HG03039 (cell line): ENCODE data around the gene TUBB4B.
A peak's percentile ranks its signal among the peaks of the same experiment; 100 is the strongest.

Source experiments
- ATAC-seq: cut with Tn5 transposase; IDR thresholded peaks from one replicate; pipeline ENCODE4 v1.9.1; 2021; ENCODE audit warnings: mild to moderate bottlenecking, moderate library complexity; ENCODE audit not compliant: unreplicated experiment

The TUBB4B gene

DNA sequence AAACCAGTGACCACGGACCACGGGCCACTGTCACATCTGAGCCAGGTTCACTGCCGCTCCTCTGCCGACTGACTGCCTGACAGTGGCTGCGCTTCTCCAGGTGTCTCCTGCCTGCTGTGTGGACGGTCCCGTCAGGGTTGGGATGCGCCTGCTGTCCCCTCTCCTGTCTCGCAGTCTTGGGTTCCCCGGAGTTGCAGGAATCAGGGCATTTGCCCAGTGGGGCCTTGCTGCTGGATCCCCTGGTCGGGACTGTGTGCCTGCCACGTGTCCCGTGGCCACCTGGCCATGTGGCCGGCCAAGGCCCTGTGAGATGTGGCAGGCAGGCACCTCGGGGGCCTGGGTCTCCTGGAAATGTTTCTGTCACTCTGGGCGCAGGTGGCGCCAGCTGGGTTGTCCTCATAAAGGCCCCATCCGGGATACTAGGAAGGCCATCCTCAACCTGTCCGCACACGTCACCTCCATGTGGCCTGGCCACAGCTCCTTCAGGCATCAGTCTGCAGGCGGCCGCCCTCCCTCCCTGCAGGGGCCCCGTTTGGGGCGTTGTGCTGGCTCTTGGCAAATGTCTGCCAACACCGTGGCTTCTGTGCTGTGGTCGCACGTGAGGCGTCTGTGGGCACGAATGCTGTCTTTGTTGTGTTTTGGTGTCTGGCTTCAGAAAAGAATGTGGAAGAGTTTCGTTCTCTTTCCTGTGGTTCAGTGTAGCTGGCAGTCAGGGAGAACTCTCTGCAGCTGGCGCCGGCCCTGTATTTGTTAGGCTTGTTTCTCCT is 30.0 kb downstream of the TUBB4B start:
- no peak for ATAC-seq

DNA sequence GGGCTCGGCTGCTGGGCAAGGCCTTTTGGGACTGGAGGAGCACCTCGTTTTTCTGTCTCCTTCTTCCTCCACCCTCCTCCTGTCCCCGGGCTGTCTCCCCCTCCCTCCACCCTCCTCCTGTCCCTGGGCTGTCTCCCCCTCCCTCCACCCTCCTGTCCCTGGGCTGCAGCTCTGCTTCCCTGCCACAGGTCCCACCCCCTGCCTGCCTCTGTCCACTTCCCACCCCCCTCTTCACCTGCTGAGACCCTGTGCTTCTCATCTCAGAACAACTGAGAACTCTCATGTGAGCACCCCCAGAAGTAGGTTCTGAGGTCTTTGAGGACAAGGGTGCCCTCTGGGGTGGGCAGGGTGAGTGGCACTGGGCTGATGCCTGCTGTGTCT is 30.6 kb downstream of the TUBB4B start:
- ATAC-seq = no peak

DNA sequence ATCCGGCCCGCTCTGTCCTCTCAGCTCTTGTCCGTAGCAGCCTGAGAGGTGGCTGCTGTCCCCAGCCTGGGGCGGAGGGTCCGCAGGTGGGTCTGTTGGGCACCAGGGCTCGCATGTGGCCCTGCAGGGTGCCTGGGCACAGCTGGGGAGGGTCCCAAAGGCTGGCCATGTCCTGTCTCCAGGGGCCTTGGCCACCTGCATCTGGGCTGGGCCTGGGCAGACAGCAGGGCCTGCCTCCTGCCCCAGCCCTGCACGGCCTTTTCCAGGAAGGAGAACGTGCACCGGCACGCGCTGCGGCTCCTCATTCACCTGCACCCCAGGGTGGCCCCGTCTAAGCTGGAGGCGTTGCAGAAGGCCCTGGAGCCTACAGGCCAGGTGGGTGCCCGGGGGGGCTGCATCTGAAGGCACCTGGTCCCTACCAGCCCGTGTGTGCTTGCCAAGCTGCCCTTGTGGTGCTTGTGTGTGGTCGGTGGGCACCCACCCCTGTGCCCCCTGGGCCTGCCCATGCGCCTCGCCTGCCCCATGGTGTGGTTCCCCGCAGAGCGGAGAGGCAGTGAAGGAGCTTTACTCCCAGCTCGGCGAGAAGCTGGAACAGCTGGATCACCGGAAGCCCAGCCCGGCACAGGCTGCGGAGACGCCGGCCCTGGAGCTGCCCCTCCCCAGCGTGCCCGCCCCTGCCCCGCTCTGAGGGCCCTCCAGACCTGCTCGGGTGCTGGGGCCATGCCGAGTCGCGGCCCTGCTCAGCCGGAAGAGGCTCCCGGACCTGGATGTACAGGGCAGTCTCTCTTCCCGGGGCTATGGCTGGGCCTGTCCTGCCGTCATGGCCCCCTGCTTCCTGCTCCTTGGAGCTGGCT is 31.4 kb downstream of the TUBB4B start:
- no peak for ATAC-seq

DNA sequence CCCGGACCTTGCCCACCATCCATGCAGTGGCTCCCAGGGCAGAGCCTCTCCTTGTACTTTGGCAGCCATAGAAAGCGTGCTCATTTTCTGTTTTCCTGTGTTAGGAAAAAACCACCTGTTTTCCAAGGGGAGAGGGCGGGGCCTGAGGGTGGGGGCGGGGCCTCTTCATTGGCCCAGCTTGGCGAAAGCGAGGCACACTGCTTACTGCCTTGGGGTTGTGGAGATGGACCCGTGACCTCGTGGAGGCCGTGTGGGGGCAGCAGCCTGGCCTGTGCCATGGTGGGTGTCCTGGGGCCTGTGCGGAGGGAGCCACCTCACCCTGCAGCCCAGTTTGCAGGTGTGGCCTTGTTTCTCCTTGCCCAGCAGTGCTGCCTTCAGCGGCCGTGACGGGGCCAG is 32.0 kb downstream of the TUBB4B start:
- ATAC-seq = no peak

DNA sequence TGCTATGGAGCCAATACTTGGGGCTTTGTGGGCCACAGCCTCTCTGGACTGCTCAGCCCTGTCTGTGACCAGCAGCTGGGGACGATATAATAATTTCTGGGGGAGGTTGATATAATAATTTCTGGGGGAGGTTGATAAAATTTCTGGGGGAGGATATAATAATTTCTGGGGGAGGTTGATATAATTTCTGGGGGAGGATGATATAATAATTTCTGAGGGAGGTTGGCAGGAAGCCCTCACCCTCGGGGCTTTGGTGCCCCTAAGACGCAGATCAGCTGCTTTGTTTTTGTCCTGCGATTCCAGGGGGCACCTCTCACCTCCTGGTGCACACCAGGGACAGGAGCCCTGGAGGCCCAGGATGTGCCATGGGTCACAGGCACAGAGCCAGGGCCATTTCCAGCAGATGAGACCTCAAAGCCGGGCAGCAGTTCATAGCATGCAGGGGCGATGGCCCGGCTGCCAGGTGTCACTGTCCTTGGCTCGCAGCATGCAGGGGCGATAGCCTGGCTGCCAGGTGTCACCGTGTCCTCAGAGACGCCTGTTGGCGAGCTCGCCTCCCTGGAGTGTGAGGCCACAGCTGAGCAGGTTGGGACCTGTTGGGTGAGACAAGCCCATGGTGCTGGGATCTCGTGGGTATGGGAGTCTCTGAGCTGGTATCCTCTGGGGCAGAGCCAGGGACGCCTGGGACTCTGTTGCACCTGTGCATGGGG is 32.7 kb downstream of the TUBB4B start:
- no peak for ATAC-seq

DNA sequence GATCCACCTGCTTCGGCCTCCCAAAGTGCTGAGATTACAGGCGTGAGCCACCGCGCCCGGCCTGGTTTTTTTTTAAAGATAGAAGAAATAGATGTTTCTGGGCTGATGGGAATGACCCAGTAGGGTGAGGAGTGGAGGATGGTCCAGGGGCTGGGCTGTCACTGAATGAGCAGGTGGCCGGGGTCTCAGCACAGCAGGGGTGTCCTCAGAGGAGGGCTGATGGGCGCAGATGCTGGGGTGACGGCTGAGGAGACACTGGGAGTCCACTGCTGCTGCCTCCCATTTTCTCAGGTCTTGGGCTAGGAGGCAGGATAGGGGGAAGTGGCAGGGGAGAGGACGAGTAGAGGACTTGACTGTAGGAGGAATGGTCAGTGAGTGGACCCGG is 34.1 kb downstream of the TUBB4B start:
- ATAC-seq = no peak

DNA sequence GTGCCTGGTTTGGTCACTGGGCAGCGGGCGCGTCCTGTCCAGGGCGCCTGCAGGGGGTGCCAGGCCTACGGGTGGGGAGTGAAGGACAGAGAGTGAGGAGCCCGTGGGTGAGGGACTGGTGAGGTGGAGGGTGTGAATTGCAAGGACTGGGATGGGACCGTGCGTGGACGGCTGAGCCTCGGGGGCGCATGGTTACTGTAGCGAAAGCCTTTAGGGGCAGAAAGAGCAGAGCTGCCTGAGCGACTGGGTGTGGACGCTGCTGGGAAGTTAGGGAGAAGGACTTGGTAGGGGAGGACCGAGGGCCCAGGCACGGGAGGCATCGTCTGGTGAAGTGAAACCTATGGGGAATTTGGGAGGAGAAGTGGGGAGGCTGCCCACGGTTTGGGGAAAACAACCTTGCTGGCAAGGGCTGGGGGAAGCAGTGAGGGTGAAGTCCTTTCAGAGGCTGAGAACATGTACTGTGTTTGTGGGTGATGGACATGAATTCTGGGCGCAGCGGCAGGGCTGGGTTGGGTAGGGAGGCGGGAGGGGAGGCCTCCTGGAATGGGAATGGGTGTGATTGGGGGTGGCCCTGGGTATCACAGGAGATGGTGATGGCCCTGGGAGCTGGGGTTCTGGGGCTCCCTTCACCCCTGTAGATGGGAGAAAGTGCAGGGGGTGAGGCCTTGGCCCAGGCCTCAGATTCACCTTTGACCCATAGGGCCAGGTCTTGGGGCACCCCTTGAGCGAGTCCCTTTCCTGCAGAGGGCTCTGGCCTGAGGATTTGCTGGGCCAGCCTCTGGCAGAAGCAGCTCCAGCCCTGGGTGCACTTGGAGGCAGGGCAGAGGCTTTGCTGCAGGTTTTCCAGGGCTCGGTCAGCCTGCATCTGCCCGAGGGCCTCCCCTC is 34.7 kb downstream of the TUBB4B start:
- ATAC-seq = no peak

DNA sequence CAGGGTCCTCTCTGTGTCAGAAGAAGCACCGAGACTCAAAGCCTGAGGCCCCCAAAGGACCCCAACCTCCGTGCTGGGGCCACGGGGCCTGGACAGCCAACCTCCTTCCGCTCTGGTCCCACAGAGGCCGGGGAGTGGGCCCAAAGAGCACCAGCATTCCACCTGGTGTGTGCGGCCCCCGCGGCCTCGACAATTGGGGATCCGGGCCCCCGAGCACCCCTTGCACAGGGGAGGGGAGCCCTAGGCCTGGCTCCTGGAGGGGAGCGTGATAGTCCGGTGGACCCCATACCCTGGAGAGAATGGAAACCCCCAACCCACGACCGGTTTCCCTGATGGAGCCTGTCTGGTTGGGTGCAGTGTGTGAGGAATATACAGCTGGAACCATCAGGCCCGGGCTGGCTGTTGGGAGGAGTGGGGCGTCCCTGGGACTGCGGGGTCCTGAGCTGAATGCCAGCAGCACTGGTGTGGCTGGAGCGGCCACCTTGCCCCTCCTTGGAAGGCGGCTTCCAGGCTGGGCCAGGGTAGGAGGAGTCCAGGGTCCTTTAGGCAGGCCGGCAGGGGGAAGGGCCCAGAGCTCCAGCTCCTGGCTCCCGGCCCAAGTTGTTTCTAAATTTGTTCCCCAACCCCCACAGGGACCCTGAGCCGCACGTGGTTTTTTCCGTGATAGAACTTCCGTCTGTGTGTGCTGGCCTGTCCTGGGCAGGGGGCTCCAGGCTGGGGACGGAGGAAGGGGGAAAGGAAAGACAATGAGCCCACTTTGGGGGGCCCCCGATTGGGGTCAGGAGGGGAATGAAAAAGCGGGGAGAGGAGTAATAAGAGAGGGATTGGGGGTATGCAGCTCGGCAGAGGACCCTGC is 35.6 kb downstream of the TUBB4B start:
- ATAC-seq = no peak

DNA sequence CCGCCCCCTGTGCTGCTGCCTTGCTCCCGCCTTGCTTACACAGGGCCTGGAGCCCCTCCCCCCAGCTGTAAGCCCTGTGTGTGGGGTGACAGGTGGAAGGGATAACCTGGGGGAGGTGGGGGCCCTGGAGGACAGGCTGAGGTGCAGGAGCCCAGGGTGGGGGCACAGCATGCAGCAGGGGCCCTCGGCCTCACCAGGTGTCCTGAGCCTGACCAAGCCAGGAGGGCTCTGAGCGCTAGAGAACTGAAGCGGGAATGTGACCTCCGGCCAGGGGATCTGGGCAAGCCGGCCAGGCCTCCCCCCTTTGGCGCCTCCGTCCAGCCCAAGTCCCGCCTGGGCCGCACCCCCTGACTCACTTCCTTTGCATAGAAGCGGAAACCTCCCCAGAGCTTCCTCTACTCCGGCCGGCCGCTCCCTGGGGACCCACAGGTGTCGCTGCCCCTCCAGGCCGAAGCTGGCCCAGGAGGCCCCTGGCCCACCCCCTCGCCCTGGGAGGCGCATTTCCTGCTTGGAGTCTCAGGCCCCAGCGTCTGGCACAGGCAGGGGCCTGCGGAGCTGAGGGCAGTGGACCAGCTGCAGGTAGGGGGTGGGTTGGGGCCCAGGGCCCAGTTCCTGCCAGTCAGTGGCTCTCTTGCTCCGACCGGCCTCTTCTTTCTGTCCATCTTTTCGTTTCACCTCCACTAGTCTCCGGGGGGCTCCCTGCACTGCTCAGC is 36.4 kb downstream of the TUBB4B start, which contains the start of gene TOR4A:
Gene TOR4A (plus strand): TSS at position 398 of the 713 bp plus-strand sequence. CDS start 964 bp downstream, outside the sequence.
- peak; percentile 43 for ATAC-seq

DNA sequence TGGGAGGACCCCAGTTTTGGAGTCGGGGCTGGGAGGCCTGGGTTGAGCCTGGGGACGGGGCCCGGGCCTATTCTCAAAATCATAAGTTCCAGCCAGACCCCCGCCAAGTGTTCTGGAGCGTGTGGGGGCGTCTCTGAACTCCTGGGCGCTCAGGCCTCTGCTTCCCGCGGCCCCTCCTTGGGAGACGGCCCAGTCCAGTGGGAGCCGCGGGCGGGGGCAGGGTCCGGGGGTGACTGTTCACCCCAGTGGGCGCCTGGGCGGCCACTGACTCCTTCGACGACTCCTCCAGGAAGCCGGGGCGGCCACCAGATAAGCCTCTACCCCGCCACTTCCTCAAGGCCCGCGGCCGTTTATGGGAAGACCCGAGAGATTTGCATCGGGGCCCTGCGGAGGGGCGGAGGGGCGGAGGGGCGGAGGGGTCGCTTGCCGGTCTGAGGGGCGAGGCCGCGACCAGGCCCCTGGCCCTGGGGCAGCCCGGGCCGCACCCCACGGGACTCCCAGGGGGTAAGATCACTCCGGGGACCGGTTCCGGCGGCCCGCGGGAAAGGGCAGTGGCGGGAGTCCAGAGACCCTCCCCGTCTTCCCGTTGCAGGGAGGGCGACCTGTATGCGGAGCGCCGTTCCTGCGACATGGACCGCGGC is 37.1 kb downstream of the TUBB4B start:
- no peak for ATAC-seq

DNA sequence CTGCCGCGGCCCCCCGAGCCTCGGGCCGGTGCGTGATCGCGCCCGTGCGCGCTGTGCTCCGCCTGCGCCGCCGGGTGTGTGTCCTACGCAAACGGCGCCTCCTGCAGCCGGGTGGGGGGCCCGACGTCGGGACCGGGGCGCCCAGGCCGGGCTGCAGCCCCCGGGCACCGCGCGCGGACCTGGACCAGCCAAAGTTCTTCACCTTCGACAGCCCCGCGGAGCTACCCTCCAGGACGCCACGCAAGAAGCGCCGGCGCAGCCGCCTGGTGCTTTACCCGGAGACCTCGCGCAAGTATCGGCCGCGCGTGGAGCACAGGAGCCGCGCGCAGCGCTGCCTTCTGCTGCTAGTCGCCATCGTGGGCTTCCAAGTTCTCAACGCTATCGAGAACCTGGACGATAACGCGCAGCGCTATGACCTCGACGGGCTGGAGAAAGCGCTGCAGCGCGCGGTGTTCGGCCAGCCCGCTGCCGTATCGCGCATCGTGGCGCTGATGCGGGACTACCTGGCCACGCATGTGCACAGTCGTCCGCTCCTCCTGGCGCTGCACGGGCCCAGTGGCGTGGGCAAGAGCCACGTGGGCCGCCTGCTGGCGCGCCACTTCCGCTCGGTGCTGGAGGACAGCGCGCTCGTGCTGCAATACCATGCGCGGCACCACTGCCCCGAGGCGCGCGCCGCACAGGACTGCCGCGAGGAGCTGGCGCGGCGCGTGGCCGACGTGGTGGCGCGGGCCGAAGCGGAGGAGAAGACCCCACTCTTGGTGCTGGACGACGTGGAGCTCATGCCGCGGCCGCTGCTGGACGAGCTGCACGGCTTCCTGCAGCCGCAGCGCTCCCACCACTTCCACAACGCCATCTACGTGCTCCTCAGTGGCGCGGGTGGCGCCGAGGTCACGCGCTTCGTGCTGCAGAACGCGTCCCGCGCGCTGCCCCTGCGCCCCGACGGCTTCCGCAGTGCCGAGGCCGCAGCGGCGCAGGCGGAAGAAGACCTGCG is 37.9 kb downstream of the TUBB4B start:
- no peak for ATAC-seq

DNA sequence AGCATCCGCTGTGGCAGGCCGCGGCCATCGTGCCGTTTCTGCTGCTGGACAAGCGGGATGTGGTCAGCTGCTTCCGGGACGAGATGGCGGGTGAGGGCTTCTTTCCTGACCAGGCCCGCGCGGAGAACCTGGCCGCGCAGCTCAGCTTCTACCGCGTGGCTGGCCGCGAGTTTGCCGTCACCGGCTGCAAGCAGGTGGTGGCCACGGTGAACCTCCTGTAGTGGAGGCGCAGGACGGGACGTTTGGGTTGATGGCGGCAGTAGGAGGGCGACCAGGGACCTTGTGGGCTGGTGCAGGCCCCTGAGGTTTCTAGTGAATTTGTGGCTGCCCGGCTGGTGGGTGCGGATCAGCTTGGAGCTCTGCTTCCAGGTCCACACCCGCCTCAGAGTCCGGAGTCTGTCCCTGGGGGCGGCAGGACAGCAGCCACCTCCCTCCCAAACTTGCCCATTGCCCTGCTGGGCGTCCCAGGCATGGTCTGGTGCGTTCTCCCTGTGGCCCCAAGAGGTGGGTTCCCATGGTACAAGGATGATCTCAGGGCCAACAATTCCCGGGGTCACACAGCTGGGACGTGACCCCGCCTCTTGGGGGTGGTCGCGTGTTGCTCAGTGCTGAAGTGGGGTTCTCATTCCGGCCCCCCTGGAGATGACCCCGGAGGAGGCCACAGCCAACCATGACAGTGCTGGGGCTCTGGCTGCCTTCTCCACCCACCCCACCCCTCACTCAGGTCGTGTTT is 38.8 kb downstream of the TUBB4B start:
- no peak for ATAC-seq

DNA sequence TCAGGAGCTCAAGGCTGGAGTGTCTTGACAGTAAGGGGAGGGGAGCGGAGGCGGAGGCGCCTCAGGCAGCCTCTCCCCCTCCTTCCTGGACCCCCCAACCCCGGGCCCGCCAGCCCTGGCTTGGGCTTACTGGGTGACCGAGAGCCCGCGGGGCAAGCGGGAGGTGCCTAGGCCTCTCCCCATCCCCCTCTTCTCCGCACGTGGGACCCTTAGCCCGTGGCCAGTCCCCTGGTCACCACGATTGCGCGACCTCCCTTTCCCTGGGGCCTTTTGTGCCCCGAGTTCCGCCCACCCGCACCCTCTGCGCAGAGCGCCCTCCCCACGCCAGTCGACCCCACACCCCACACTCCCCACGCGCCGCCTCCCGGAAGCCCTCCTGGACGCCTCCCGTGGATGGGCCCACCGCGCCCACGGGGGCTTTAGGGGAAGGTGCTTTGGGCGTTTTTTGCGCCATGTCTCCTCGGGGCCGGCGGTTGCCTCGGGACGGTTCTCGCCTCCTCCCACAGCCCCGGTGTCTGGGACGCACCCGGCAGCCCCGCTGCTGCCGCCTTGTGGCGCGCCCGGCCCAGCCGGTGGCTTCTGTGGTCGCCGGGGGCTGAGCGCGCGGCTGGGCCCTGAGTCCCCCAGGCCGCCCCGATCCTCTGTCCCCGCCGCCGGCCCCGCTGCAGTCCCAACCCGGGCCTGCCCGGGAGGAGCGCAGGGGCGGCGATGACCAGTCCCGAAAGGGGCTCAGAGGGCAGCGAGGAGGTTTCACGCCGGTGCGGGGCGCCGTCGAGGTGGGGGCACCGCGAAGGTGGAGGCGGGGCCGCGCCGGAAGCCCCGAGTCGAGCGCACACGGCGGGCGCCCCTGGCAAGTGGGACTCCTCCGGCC is 39.6 kb downstream of the TUBB4B start:
- ATAC-seq = no peak

DNA sequence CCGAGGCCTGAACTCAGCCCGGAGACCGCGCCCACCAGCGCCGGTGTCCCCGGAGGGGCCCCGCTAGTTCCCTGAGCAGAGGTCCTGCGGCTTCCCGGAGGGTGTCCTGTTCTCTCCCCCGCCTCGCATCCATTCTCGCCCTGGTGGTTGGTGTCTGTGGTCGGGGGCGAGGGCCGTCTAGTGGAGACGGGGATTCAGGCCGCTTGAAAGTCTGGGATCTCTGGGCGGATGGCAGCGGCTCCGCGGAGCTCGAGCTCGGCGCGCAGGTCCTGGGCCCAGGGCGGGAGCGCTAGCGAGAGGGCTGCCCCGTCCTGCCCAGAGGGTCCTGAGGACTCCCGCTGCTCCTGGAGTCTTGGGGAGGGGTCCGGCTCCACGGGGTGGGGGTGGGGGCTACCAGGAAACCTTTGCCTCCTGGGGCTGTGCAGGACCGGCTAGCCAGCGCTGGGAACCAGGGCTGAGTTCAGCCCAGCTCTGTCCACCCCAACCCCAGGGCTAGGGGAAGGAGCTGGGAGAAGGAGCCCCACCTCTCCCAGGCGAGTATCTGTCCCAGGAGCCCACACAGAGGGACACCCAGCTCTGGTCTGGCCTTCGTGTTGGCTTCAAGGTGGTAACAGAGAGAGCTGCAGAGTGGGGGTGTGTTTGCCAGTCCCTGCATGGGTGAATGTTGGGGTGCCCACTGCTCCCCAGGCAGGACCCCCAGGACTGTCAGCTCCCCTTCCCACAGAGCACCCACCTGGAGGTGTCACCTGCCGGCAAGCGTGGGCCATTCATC is 40.4 kb downstream of the TUBB4B start:
- ATAC-seq = no peak

DNA sequence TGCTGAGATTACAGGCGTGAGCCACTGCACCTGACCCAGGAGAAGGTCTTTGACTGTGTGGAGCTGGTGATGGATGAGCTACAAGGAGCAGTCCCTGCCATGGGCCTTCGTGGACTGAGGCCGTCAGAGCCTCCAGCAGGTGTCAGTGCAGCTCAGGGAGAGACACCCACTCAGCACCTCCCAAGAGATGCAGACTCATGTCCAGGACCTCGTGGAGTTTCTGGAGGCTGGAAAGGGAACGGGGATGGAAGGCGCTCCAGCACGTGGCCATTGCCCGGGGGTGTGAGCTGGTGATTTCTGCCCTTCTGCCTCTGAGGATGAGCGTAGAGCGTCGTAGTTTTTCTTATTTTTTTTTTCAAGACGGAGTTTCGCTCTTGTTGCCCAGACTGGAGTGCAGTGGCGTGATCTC is 45.9 kb downstream of the TUBB4B start:
- no peak for ATAC-seq
